OCI-LY3 (cell line): Measurements from ENCODE around the gene CCNI.

Experiments
- H2AFZ ChIP-seq: fragments of 200-600, 300-600 bp; shearing (Covaris generic); 2 replicates; pipeline ENCODE4 v1.6.0; 2014; ENCODE audit warnings: antibody characterized with exemption, low read depth, low read length
- H3K27ac ChIP-seq: fragments of 200-600, 300-600 bp; sonication (generic); 2 replicates; pipeline ENCODE4 v1.5.1; 2014; ENCODE audit warnings: mild to moderate bottlenecking, low read length, moderate library complexity, mixed read lengths
- H3K27me3 ChIP-seq: fragments of 200-600, 300-600 bp; sonication (generic); 2 replicates; pipeline ENCODE4 v1.6.1; 2014; ENCODE audit warnings: low read depth, low read length, mixed read lengths
- H3K36me3 ChIP-seq: fragments of 200-600, 300-600 bp; sonication (generic); replicated peaks from 2 replicates; pipeline ENCODE3; 2014; ENCODE audit warnings: low read depth, low read length, mixed read lengths
- H3K4me1 ChIP-seq: fragments of 300-600, 200-600 bp; sonication (generic); 2 replicates; pipeline ENCODE4 v1.6.1; 2014; ENCODE audit warnings: low read length, mixed read lengths
- H3K4me2 ChIP-seq: fragments of 200-600, 300-600 bp; sonication (generic); 2 replicates; pipeline ENCODE4 v1.6.1; 2014; ENCODE audit warnings: low read length, mixed read lengths
- H3K4me3 ChIP-seq: fragments of 300-600, 200-600 bp; sonication (generic); 2 replicates; pipeline ENCODE4 v1.5.1; 2014; ENCODE audit warnings: antibody characterized with exemption, mild to moderate bottlenecking, low read length, moderate library complexity
- H3K79me2 ChIP-seq: fragments of 300-600, 200-600 bp; shearing (Covaris generic); 2 replicates; pipeline ENCODE4 v1.6.1; 2014; ENCODE audit warnings: mild to moderate bottlenecking, low read length, mixed read lengths
- H3K9ac ChIP-seq: fragments of 300-600, 200-600 bp; shearing (Covaris generic); 2 replicates; pipeline ENCODE4 v1.6.0; 2014; ENCODE audit warnings: mild to moderate bottlenecking, low read length, moderate library complexity
- H3K9me3 ChIP-seq: fragments of 200-600, 300-600 bp; shearing (Covaris generic); 2 replicates; pipeline ENCODE4 v1.6.1; 2014; ENCODE audit warnings: low read length, mixed read lengths; ENCODE audit not compliant: insufficient read depth
- H4K20me1 ChIP-seq: fragments of 200-600, 300-600 bp; sonication (generic); 2 replicates; pipeline ENCODE4 v1.6.1; 2016; ENCODE audit warnings: low read length, mixed read lengths; ENCODE audit not compliant: insufficient read depth
- EZH2phosphoT487 ChIP-seq: fragments of 200-600 bp; shearing (Covaris generic); IDR thresholded peaks from 2 replicates; pipeline ENCODE4 v1.6.1; 2018; ENCODE audit warnings: antibody characterized with exemption, mixed run types, low read depth
- TF ChIP-seq, protein P1 (sequence below): fragments of 200-600, 300-600 bp; sonication (generic); IDR thresholded peaks from 2 replicates; pipeline ENCODE4 v1.5.1; 2014; ENCODE audit warnings: antibody characterized with exemption, low read length, low read depth

Gene CCNI

DNA sequence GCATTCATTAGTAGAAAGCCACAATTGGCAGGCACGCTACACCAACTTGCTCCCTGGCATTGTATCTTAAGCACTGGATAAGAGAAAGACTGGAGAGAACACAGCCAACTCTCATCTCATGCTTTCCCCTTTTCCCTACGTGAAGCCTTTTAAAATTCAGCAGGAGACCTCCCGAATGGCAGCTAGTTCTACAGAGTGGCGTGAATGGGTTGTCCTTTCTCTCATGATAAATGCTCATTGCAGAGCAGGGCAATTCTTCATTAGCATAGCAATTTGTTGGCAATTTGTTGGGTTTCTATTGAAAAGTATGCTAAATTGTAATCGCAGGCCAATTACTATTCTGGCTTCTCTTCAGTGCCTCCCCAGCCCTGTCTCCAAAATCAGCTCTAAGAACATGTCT, 78.3 kb downstream of the CCNI start:
- TF ChIP-seq EZH2phosphoT487, result no peak
- TF ChIP-seq, protein P1, sequence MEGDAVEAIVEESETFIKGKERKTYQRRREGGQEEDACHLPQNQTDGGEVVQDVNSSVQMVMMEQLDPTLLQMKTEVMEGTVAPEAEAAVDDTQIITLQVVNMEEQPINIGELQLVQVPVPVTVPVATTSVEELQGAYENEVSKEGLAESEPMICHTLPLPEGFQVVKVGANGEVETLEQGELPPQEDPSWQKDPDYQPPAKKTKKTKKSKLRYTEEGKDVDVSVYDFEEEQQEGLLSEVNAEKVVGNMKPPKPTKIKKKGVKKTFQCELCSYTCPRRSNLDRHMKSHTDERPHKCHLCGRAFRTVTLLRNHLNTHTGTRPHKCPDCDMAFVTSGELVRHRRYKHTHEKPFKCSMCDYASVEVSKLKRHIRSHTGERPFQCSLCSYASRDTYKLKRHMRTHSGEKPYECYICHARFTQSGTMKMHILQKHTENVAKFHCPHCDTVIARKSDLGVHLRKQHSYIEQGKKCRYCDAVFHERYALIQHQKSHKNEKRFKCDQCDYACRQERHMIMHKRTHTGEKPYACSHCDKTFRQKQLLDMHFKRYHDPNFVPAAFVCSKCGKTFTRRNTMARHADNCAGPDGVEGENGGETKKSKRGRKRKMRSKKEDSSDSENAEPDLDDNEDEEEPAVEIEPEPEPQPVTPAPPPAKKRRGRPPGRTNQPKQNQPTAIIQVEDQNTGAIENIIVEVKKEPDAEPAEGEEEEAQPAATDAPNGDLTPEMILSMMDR, result no peak
- Histone ChIP-seq H3K79me2 (peaks cover 7% of the 10 kb centered on the region; the same call in 1 of the 2 replicates), H3K4me3 (no peak overlapping the region), H3K36me3 (peaks cover 18% of the 10 kb centered on the region), H3K27me3 (no peaks in the 10 kb centered on the region), H3K9ac (no peak overlapping the region), H3K4me2 (no peak overlapping the region), H3K27ac (no peak overlapping the region), H3K4me1 (peaks cover 17% of the 10 kb centered on the region), H2AFZ (no peak overlapping the region), H3K9me3 (no peaks in the 10 kb centered on the region), H4K20me1 (0 out of 2 replicates have a peak, but pooled peaks cover 9% of the 10 kb centered on the region)
